Lung microvascular endothelial cell (primary cell): ENCODE measurements around the gene RASSF4. TPM values are rescaled to one million over a fixed set of nuclear protein-coding genes. Genes with fewer than 3 reads are reported as not detected.
A peak's percentile ranks its signal among the peaks of the same experiment; 100 is the strongest.

Source experiments
- DNase-seq, 2 donors: peaks; one replicate each; pipeline versions ENCODE4 v3.0.0 to v3.0.0-alpha.2; 2010; ENCODE audit warnings: low read depth in 2 of 2
- total RNA-seq: library from RNA; depleted of rRNA; stranded (reverse); fragments of >200 nt; gene quantifications from 2 replicates; pipeline ENCODE4 v1.2.1, GENCODE V29; 2014

RASSF4 gene
- total RNA-seq, 1 donor from 2014 or later = 14.1 TPM

DNA sequence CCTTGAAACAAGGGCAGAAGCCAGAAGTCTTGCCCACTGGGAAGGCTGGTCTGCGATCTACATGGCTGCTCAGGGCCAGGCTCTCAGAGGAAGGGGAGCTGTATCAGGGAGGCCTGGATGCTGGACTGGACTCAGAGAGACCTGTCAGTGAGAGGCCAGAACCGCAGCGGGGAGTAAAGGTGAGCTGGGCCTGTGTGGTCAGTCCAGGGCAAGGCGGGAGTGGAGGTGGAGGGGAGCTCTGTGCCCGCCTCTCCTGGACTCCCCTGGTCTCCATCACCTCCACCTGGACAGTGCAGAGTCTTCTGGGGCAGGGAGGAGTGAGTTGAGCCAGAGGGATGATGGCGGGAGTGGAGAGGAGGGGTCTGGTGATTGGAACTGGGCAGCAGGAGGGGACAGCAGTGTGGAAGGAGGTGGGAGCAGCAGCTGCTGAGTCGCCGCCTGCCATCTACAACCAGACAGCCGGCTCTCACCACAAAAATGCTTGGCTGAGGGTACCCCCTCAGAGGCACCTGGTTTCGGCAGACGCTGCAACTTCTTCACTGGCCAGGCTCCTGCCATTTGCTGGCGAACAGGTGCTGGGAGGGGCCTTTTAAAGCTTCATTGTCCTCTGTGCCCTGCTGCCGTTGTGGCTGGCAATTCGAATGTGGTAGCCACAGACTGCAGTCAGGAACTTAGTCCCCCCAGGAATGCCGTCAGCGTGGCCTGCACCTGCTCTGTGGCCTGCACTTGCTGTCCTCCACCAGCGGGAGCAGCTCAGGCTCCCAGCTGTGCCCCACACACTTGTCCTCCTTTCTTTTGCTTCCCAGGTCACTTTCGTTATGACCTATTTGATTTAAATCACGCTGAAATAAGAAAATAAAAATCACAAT is 3.5 kb downstream of the RASSF4 start:
- no peak for DNase-seq

DNA sequence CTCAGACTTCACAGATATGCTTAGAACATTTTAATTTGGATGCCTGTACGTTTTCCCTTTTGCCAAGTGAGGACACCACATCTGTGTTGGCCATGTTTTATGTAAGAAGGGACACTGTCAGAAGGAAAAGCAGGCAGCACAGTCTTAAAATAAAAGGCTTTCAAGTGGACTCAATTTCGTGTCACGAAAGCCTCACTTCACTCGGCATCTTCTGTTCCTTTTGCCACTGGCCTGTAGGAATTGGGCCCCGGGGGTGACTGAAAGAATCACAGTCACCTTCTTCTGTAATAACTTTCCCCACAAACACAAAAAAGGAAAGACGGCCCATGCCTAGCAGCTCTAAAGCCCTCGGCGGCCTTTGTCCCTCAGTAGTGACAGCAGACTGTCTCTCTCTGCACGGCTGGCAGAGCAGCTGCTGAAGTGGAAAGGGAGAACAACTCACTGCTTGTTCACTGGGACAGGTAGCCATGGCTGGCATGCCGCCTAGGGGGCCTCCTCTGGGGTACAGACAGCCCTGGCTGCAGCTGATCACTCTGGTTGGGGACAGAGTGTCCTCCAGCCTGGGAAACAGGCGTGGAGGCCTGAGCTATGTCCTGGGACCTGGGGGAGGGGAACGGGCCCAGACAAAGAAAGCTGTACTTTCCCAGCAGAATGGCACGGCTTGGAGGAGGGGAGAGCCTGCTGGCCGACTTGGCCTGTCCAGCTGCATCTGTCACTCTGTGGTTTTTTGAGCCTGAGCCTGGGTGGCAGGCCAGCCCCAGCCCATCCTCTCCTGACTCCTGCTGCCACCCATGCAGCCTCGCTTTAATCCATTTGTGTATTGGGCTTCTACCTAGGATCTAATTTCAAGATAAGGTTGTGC is 4.4 kb downstream of the RASSF4 start:
- DNase-seq = no peak

DNA sequence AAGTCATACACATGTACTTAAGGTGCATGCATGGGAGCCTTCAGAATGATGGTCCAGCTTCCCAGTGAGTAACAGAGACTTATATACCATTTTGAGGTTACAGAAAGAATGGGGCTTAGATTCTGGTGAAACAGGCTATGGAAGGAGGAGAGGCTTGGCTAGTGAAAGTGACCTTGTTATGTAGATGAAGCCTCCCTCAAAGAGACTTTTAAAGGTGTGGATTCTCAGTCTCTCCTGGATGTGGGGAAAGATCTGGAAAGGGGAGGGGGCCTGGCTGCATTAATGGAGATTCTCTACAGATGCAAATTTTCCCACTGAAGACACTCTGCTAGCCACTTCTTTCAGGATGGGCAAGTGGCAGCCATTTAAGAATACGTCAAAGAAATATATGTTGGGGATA is 5.5 kb downstream of the RASSF4 start:
- no peak for DNase-seq

GRCh38 chr10:44965651-44966097 is 6.1 kb downstream of the RASSF4 start:
- DNase-seq = no peak

DNA sequence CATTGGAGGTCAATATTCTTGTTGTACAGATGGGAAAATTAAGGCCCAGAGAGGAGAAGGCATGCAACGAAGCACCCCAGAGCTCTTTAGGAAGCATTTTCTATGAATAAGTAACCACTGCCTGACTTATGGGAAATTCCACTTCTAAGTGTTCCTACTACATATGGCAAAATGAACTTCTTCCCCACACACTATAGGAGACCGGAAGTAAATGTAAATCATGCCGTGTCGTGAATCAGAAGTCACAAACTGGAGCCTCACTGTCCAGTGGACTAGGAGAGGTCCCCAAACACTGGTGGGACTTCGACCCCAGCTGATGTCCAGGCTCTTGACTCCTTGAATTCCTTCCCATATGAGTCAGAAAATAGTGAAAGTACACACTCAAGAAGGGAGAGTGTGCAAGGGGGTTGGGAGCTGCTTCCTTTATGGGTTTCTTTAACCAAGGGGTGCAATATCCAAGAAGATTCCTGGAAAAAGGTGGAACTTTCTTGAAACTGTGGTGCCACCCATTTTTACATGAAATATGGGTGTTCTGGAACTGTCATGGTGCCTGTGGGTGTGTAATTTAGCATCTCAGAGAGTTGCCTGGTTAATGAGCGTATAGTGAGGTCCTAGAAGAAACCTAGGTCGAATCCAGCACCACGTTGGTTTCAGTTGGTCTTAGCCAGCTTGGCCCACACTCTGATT is 6.7 kb downstream of the RASSF4 start:
- DNase-seq = no peak

- no peak for DNase-seq
Observed at GRCh38 chr10:44966816-44967509, 7.4 kb downstream of the RASSF4 start.

- no peak for DNase-seq
Observed at GRCh38 chr10:44967616-44968015, 8.0 kb downstream of the RASSF4 start.

DNA sequence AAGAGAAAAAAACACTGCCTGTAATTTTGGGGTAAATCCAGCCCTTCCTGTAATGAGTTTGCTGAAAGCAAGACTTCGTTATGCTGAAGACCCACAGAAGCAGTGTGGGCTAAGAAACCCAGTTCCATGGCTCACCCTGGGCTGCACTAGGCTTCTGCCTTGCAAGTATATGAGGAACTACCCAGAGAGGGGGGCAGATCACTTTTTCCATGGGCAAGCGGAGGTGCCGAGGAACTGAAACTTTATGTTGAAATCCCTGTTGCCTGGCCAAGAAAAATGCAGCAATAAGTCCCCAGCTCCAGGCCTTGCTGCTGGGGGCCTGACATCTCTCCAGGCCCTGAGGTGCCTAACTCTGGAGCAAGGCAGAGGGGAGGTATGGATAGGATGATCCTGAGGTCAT is 8.5 kb downstream of the RASSF4 start:
- DNase-seq = no peak

GRCh38 chr10:44968500-44969400 is 9.1 kb downstream of the RASSF4 start:
- no peak for DNase-seq

DNA sequence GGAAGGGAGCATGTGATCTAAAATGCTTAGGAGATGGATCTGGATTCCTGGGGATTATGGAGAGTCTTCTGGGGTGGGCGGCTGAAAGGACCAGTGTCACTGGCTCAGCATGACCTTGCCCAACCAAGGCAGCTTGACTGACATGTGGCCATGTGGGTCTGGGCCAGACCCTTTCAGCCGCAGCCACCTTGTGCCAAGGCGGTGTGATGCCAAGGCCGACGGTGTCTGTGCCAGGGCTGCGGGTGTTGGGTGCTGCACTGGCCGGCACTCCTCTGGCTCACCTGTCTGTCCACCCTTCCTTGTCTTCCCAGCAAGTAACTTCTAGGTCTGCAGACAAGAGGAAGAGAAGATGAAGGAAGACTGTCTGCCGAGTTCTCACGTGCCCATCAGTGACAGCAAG is 10.3 kb downstream of the RASSF4 start:
- DNase-seq = no peak

DNA sequence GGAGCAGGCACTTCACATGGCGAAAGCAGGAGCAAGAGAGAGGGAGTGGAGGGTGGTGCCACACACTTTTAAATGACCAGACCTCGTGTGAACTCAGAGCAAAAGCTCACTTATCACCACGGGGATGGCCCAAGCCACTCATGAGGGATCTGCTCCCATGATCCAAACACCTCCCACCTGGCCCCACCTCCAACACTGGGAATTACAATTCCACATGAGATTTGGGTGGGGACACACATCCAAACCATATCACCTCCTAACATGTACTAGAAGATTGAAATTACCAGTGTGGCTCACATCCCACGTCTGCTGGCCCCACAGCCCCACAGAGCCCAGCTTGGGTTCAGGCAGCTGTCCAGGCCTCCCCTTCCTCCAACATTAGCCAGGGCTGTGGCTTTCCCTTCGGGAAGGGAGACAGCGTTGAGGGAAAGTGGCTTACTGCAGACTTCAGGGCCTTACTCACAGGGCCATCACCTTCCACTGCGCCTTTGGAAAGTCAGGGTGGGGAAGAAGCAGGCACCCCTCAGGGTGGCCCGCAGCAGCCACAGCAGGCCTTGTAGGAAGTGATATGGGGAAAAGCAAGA is 11.3 kb downstream of the RASSF4 start:
- no peak for DNase-seq

DNA sequence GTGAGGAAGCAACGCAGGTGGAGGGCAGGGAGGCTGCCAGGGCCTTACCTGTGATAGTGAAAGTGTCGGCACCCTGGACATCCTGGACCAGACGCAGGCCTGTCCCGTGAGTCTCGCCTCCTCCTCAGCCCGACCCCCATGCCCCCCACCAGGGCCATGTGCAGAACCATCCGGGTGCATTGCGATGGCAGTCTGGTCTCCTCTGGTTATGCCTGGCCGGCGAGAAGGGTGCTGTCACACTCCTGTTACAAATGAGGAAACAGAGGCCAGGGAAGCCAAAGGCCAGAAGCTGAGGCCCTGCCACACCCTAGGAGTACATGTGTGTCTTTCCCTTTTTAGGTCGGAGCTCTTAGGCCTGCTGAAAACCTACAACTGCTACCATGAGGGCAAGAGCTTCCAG is 11.8 kb downstream of the RASSF4 start:
- DNase-seq = no peak

- DNase-seq = no peak
Observed at GRCh38 chr10:44971935-44972757, 12.5 kb downstream of the RASSF4 start.

DNA sequence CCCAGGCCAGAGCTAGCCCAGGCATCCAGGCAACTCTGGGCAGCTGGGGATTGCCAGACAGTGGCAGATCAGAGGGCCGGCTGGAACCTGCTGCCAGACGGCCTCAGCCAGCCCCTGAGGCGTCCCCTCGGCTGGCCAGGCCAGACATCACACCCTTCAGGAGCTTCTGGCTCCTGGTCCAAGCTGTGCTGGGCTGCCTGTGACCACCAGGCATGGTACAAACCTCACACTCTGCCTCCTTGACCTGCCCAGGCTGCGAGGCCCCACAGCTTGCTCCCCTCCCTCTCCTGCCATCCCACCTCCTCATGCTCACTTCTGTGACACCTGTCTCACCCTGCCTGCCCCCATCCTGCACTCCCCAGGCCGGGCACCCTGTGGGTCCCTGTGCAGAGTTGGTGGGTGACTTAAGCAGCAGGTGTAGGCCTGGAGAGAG is 13.3 kb downstream of the RASSF4 start:
- no peak for DNase-seq

GRCh38 chr10:44973323-44974081 is 13.9 kb downstream of the RASSF4 start:
- no peak for DNase-seq

DNA sequence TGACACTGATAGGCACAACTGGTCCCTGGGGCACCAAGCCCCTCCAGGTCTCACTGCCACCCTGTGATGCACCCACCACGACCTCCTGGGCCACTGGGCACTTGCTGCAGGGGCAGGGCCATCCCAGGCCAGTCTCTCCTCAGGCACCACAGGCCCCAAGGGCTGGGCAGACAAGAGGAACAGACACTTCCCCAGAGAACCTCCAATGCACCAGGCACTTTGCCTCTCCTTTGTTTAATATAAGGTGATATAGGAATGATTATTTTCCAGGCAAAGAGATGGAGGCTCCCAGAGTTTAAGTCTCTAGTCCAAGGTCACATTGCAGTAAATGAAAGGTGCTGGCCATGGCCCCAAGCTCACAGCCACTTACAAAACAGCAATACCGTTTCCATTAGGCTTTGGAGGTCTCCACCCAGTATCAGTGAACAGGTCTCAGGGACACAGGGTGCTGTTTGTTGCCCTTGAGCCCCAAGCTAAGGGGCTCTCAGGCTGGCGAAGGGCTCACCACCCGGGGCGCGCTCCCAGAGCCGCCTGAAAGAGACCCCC is 14.6 kb downstream of the RASSF4 start:
- peak in 1 of 2 donors; percentile 35 for DNase-seq

- DNase-seq = peak; percentile 63 to 82
Observed at GRCh38 chr10:44974628-44975430, 15.2 kb downstream of the RASSF4 start.
